ENCODE data around the gene FAM83G. TPM values are rescaled to one million over a fixed set of nuclear protein-coding genes. Genes with fewer than 3 reads are reported as not detected.

FAM83G gene
- total RNA-seq, 1 experiment from 2014 or later = 38.7 TPM

DNA sequence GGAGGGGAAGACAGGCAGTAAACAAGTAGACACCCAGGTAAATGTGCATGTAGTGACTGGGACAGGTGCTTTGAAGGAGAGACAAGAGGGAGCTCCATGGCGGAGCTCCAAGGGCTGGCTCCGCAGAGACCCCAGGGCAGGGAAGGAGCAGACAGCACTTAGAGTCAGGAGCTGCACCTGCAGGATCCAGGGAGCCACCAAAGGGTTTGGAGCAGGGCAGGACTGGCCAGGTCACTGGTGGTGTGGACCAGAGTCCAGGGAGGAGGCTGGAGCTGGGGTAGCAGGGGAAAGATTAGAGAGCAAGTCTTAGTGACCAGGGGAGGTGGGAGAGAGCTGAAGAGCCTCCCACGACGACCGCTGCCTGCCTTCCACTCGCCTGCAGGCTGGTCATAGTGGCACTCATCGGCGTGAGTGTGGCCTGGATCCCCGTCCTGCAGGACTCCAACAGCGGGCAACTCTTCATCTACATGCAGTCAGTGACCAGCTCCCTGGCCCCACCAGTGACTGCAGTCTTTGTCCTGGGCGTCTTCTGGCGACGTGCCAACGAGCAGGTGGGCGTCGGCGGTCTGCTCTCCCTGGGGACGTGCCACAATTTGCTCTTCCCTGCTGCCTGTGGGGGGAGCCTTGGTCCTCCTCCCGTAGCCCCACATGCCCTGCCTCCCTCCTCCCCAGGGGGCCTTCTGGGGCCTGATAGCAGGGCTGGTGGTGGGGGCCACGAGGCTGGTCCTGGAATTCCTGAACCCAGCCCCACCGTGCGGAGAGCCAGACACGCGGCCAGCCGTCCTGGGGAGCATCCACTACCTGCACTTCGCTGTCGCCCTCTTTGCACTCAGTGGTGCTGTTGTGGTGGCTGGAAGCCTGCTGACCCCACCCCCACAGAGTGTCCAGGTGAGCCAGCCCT lies 14.7 kb upstream of the FAM83G start:
- Mint-ChIP-seq H3K27me3 (ENCODE audit: low read depth) (peaks cover 7% of the 10 kb centered on the region), H3K36me3 (ENCODE audit: insufficient read depth in 1 of 3, low read depth in 3 of 3) (no peaks in the 10 kb centered on the region; a peak in 1 of 7 replicates), H3K9me3 (no peaks in the 10 kb centered on the region), H3K27ac (no peak overlapping the region; a peak in 1 of 7 replicates), H3K4me3 (no peak overlapping the region), H3K4me1 (peaks cover 6 to 23% of the 10 kb centered on the region in 2 experiments)
- no peak overlapping the region for H2AK5ac ChIP-seq (ENCODE audit: insufficient read length, low read length)
- no peaks in the 10 kb centered on the region for H3K4me1 ChIP-seq (ENCODE audit: insufficient read depth, low read length)
- H2BK120ac ChIP-seq (ENCODE audit: low read depth, low read length, poor library complexity, severe bottlenecking) = no peak overlapping the region
- peak overlapping the region; percentile 34; the same call in 1 of the 2 replicates for H3K14ac ChIP-seq (ENCODE audit: insufficient read depth, low read length)
- H2AFZ ChIP-seq (ENCODE audit: low read length) = no peak overlapping the region
- H3K27me3 ChIP-seq (ENCODE audit: insufficient read depth, low read length) = no peaks in the 10 kb centered on the region; the same call in 1 of the 2 replicates
- H4K5ac ChIP-seq (ENCODE audit: insufficient read length, low read depth, low read length) = no peak overlapping the region
- TF ChIP-seq, protein P1, sequence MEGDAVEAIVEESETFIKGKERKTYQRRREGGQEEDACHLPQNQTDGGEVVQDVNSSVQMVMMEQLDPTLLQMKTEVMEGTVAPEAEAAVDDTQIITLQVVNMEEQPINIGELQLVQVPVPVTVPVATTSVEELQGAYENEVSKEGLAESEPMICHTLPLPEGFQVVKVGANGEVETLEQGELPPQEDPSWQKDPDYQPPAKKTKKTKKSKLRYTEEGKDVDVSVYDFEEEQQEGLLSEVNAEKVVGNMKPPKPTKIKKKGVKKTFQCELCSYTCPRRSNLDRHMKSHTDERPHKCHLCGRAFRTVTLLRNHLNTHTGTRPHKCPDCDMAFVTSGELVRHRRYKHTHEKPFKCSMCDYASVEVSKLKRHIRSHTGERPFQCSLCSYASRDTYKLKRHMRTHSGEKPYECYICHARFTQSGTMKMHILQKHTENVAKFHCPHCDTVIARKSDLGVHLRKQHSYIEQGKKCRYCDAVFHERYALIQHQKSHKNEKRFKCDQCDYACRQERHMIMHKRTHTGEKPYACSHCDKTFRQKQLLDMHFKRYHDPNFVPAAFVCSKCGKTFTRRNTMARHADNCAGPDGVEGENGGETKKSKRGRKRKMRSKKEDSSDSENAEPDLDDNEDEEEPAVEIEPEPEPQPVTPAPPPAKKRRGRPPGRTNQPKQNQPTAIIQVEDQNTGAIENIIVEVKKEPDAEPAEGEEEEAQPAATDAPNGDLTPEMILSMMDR (conservative IDR thresholded peaks at IDR 0.05) = no peak
- H3K4me2 ChIP-seq (ENCODE audit: insufficient read depth, insufficient read length, low read length) = no peak overlapping the region
- H3T11ph ChIP-seq (ENCODE audit: low read length) = no peak overlapping the region
- H3K56ac ChIP-seq (ENCODE audit: insufficient read length, low read depth, low read length) = no peak overlapping the region
- H3K9me3 ChIP-seq (ENCODE audit: control insufficient read depth, low read depth, low read length) = no peaks in the 10 kb centered on the region
- no peak overlapping the region for H3K9ac ChIP-seq (ENCODE audit: extremely low read depth, insufficient read length, low read length)
- H2BK20ac ChIP-seq (ENCODE audit: low read depth, low read length, poor library complexity, severe bottlenecking) = no peak overlapping the region
- H4K20me1 ChIP-seq (ENCODE audit: control insufficient read depth, insufficient read depth, insufficient read length) = no peaks in the 10 kb centered on the region
- no peak overlapping the region for H2BK5ac ChIP-seq (ENCODE audit: insufficient read length, low read length)
- no peak overlapping the region for H2BK12ac ChIP-seq (ENCODE audit: insufficient read length, low read depth, low read length)
- H3K79me2 ChIP-seq (ENCODE audit: insufficient read depth, low read length) = no peaks in the 10 kb centered on the region
- no peak overlapping the region for H3K23ac ChIP-seq (ENCODE audit: insufficient read length, low read depth, low read length)
- no peak overlapping the region for H3K4ac ChIP-seq (ENCODE audit: low read depth, low read length)
- H4K8ac ChIP-seq (replicated peaks; ENCODE audit: insufficient read length, low read depth, low read length) = no peak overlapping the region
- no CpG with 5 or more reads among the region's 27 CpGs for WGBS (ENCODE audit: extremely low coverage, insufficient read length, low lambda C conversion rate)
- H2BK15ac ChIP-seq (ENCODE audit: low read depth, low read length) = no peak overlapping the region
- H3K18ac ChIP-seq (ENCODE audit: insufficient read length, low read depth, low read length) = no peak overlapping the region
- DNase-seq = no peak
- no peaks in the 10 kb centered on the region for H3K79me1 ChIP-seq (ENCODE audit: insufficient read depth, low read depth, low read length, poor library complexity, severe bottlenecking)
- H3K23me2 ChIP-seq (ENCODE audit: insufficient read length, low read depth, low read length, poor library complexity, severe bottlenecking) = no peaks in the 10 kb centered on the region
- H3K27ac ChIP-seq (ENCODE audit: insufficient read length, low read depth, low read length) = no peak overlapping the region
- H4K91ac ChIP-seq (ENCODE audit: insufficient read length, low read depth, low read length) = no peak overlapping the region
